Activated T-helper 17 cell treated with anti-CD3 and anti-CD28 coated beads, Interleukin-2, amount 50 U/mL, for 72 hours (primary cell): ENCODE data around the gene OR51B2. TPM values are rescaled to one million over a fixed set of nuclear protein-coding genes. Genes with fewer than 3 reads are reported as not detected.
"Not testable (repeated sequence)": the region's sequence is repeated elsewhere in the genome, so short reads cannot be mapped to it uniquely, and the experiment has no call there.

ENCODE experiments used
- ATAC-seq: fragments of 150-1000 bp; cut with Tn5 transposase; replicated peaks from 2 replicates; pipeline ENCODE4 v1.10.0; 2021; ENCODE audit warnings: mild to moderate bottlenecking, moderate library complexity
- H3K27ac Mint-ChIP-seq: one replicate; pipeline ENCODE4 v1.8.0; 2022; ENCODE audit warnings: mixed read lengths
- H3K27me3 Mint-ChIP-seq: one replicate; pipeline ENCODE4 v1.8.0; 2022; ENCODE audit warnings: mixed read lengths
- H3K36me3 Mint-ChIP-seq: one replicate; pipeline ENCODE4 v1.8.0; 2022; ENCODE audit warnings: low read depth, mild to moderate bottlenecking, mixed read lengths
- H3K4me1 Mint-ChIP-seq: one replicate; pipeline ENCODE4 v1.8.0; 2022; ENCODE audit warnings: mixed read lengths
- H3K4me3 Mint-ChIP-seq: one replicate; pipeline ENCODE4 v1.8.0; 2022; ENCODE audit warnings: mild to moderate bottlenecking, mixed read lengths
- H3K9me3 Mint-ChIP-seq: one replicate; pipeline ENCODE4 v1.8.0; 2022; ENCODE audit warnings: mixed read lengths
- total RNA-seq, 2 donors: library from RNA; stranded (reverse); gene quantifications; one replicate each; pipeline ENCODE4 v1.2.3, GENCODE V29; 2022

Gene OR51B2
- total RNA-seq, 2 donors from 2014 or later: 0.29 TPM; not detected in 1

DNA sequence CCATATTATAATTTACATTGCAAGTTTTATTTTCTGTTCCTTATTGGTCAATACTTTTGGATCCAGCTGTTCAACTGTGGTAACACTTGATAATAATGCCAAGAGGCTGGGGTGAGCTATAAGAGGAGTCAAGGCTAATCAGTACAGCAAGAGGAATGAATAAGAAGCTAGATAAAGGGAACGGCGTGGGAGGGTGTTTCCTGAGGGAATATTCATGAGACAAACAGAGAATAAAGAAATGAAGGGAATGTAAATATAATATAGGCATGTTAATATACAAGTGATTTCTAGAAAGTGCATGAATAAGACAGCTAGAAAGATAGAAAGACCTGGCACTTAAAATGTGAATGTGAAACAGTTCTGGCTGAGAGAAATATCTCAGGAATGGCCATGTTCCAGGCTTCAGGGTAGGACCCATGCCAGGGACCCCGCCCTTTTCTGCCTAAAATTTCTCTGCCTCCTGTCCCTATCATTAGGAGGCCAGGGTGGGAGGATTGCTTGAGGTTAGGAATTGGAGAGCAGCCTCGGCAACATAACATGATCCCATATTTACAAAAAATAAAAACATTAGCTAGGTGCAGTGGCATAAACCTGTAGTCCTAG lies 26.3 kb downstream of the OR51B2 start:
- Mint-ChIP-seq H3K27ac (no peak overlapping the region), H3K9me3 (no peaks in the 10 kb centered on the region), H3K4me1 (no peaks in the 10 kb centered on the region), H3K4me3 (no peak overlapping the region), H3K27me3 (peaks cover 13% of the 10 kb centered on the region), H3K36me3 (no peaks in the 10 kb centered on the region)
- ATAC-seq: no peak

DNA sequence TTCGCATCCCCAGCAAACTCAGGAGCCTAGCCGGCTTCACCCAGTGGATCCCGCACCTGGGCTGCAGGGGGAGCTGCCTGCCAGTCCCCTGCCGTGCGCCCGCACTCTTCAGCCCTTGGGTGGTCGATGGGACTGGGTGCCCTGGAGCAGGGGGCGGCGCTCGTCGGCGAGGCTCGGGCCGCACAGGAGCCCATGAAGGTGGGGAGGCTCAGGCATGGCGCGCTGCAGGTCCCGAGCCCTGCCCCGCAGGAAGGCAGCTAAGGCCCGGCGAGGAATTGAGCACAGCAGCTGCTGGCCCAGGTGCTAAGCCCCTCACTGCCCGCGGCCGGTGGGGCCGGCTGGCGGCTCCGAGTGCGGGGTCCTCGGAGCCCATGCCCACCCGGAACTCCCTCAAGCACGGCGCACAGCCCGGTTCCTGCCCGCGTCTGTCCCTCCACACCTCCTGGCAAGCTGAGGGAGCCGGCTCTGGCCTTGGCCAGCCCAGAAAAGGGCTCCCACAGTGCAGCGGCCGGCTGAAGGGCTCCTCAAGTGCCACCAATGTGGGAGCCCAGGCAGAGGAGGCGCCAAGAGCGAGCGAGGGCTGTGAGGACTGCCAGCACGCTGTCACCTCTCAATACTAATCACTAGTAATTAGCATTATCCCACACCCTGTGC lies 29.6 kb downstream of the OR51B2 start:
- not testable (repeated sequence) for H3K4me3 Mint-ChIP-seq, H3K27ac Mint-ChIP-seq, H3K9me3 Mint-ChIP-seq, H3K36me3 Mint-ChIP-seq, ATAC-seq, H3K4me1 Mint-ChIP-seq, H3K27me3 Mint-ChIP-seq

DNA sequence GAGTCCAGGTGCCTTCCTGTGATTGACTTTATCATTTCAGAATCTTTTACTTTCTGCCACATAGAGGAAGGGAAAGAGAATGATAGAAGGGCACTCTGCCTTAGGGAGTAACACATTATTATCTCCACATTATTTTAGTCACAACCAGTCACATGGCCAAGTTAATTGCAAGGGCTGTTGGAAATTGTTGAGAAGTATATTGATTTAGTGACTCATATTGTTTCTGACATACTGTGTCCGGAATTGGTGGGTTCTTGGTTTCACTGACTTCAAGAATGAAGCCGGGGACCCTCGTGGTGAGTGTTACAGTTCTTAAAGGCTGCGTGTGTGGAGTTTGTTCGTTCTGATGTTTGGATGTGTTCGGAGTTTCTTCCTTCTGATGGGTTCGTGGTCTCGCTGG lies 31.1 kb downstream of the OR51B2 start:
- Mint-ChIP-seq H3K27ac (no peak overlapping the region), H3K27me3 (peaks cover 8% of the 10 kb centered on the region), H3K4me1 (no peaks in the 10 kb centered on the region), H3K9me3 (no peaks in the 10 kb centered on the region), H3K36me3 (no peaks in the 10 kb centered on the region), H3K4me3 (no peak overlapping the region)
- no peak for ATAC-seq

DNA sequence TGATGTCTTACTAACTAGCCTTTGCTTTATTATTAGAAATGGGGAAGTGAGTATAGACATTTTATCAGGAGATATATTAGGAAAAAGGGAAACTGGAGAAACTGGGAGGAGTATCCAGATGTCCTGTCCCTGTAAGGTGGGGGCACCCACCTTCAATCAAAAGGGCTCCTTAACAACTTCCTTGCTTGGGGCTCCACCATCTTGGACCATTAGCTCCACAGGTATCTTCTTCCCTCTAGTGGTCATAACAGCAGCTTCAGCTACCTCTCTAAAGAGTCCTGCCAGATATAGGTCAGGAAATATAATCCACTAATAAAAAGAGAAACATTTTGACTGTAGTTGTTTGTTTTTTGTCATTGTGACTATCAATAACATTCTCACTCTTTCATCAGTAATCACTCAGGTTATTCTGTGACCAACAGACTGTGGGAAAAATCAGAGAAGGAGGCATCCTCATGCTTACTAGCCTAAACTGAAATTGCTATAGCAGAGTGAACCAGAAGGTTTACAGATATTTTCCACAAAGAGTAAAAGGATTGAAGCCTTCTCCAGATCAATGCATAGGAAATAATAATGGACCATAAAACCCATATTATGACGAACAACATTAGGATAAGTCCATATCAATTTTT lies 32.8 kb downstream of the OR51B2 start:
- ATAC-seq: no peak
- no peaks in the 10 kb centered on the region for H3K27me3 Mint-ChIP-seq
- no peaks in the 10 kb centered on the region for H3K36me3 Mint-ChIP-seq
- H3K27ac Mint-ChIP-seq: no peak overlapping the region
- no peaks in the 10 kb centered on the region for H3K4me1 Mint-ChIP-seq
- H3K9me3 Mint-ChIP-seq: no peaks in the 10 kb centered on the region
- no peak overlapping the region for H3K4me3 Mint-ChIP-seq

DNA sequence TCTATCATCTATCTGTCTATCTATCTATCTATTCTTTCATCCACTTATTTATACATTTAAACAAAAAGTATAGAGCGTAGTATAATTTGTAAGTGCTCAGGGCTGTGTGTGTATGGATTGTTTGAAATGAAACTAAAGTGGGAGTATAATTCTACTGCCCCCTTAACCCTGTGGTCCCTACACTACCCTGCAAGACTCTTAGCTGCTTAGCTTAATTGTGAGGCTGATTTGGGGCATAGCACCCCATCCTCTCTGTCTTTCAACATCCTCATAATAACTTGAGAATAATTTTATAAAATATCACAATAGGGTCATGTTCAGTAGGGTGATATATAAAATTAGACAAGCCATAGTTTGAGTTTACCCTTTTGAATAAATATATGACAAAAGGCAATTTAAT lies 34.0 kb downstream of the OR51B2 start:
- Mint-ChIP-seq H3K36me3 (no peaks in the 10 kb centered on the region), H3K4me1 (no peaks in the 10 kb centered on the region), H3K4me3 (no peak overlapping the region), H3K27me3 (peaks cover 3% of the 10 kb centered on the region), H3K27ac (no peak overlapping the region), H3K9me3 (no peaks in the 10 kb centered on the region)
- no peak for ATAC-seq

DNA sequence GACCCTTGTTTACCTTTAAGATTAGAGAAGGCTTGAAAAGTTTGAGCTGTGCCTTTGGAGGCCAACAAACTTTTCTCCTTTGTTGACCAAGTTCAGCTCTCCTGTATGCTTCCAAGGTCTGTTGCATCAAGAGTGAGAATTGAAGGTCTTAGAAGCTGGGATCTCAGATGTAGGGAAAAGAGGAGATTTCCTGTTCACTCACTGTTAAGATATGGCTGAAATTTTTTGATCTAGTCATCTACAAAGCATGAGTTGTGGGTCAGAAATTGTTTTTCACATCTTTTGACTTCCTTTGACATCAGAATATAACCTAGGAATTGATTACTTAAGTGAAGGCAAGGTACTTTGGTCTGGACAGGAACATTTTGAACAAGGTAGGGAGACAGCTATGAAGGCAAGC lies 34.4 kb downstream of the OR51B2 start:
- no peak overlapping the region for H3K4me3 Mint-ChIP-seq
- H3K36me3 Mint-ChIP-seq: no peaks in the 10 kb centered on the region
- no peaks in the 10 kb centered on the region for H3K9me3 Mint-ChIP-seq
- H3K4me1 Mint-ChIP-seq: no peaks in the 10 kb centered on the region
- peaks cover 6% of the 10 kb centered on the region for H3K27me3 Mint-ChIP-seq
- no peak for ATAC-seq
- no peak overlapping the region for H3K27ac Mint-ChIP-seq

DNA sequence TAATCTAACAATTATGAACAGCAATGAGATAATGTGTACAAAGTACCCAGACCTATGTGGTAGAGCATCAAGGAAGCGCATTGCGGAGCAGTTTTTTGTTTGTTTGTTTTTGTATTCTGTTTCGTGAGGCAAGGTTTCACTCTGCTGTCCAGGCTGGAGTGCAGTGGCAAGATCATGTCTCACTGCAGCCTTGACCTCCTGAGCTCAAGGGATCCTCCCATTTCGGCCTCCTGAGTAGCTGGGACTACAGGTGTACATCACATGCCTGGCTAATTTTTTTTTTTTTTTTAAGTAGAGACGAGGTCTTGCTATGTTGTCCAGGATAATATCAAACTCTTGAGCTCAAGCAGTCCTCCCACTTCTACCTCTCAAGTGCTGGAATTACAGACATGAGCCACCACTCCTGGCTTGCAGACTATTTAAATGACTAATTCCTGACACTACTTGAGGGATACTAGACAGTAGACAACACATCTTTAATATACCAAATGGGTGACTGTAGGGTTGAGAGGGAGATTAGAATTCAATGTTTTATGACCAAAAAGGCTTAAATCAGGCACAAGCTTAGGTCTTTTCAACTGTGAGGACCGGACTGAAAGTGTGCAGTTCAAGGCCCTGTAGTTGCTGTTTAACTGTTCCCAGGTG lies 35.1 kb downstream of the OR51B2 start:
- no peaks in the 10 kb centered on the region for H3K36me3 Mint-ChIP-seq
- no peaks in the 10 kb centered on the region for H3K4me1 Mint-ChIP-seq
- no peak for ATAC-seq
- H3K27ac Mint-ChIP-seq: no peak overlapping the region
- no peak overlapping the region for H3K4me3 Mint-ChIP-seq
- peaks cover 6% of the 10 kb centered on the region for H3K27me3 Mint-ChIP-seq
- no peaks in the 10 kb centered on the region for H3K9me3 Mint-ChIP-seq

DNA sequence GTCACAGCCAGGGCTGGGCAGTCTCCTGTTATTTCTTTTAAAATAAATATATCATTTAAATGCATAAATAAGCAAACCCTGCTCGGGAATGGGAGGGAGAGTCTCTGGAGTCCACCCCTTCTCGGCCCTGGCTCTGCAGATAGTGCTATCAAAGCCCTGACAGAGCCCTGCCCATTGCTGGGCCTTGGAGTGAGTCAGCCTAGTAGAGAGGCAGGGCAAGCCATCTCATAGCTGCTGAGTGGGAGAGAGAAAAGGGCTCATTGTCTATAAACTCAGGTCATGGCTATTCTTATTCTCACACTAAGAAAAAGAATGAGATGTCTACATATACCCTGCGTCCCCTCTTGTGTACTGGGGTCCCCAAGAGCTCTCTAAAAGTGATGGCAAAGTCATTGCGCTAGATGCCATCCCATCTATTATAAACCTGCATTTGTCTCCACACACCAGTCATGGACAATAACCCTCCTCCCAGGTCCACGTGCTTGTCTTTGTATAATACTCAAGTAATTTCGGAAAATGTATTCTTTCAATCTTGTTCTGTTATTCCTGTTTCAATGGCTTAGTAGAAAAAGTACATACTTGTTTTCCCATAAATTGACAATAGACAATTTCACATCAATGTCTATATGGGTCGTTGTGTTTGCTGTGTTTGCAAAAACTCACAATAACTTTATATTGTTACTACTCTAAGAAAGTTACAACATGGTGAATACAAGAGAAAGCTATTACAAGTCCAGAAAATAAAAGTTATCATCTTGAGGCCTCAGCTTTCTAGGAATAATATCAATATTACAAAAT lies 35.8 kb downstream of the OR51B2 start:
- H3K27ac Mint-ChIP-seq: no peak overlapping the region

DNA sequence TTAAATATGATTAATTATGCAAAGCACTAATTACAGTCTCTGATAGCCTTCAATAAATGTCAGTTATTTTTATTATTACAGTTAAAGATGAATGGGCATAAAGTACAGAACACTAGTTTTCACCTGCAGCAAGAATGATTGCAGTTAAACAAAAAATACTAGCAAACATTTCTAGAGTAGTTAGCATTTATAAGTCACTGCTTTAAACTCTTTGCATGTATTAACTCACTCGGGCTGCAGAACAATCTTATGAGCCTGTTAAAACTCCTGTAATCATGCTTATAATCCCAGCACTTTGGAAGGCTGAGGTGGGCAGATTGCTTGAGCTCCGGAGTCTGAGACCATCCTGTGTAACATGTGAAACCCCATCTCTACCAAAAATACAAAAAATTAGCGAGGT lies 37.2 kb downstream of the OR51B2 start:
- H3K27me3 Mint-ChIP-seq: peaks cover 6% of the 10 kb centered on the region
- no peak overlapping the region for H3K27ac Mint-ChIP-seq
- H3K4me1 Mint-ChIP-seq: no peaks in the 10 kb centered on the region
- H3K4me3 Mint-ChIP-seq: no peak overlapping the region
- H3K9me3 Mint-ChIP-seq: no peaks in the 10 kb centered on the region
- no peaks in the 10 kb centered on the region for H3K36me3 Mint-ChIP-seq
- ATAC-seq: no peak

More for the DNA sequence above, 35.8 kb downstream of the OR51B2 start:
- Mint-ChIP-seq H3K4me1 (no peaks in the 10 kb centered on the region), H3K36me3 (no peaks in the 10 kb centered on the region), H3K9me3 (no peaks in the 10 kb centered on the region), H3K4me3 (no peak overlapping the region), H3K27me3 (peaks cover 6% of the 10 kb centered on the region)
- ATAC-seq: no peak

DNA sequence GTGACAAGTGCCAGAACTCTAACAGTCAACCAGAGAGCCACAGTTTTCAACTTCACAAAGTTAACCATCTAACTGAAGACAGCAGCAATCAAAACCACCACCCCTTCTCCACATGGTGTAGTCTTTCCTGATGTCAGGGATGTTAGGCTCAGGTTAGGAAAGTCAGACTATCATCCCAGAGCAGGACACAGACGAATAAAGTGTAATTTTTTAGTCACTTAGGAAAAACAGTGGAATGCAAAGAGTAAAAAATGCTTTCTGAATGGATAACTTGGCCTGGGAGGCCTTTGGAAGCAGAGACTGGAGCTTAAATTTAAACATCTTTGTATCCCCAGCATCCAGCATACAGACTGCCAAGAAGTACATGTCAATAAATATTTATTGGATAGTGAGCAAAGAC lies 37.7 kb downstream of the OR51B2 start:
- Mint-ChIP-seq H3K27me3 (peaks cover 6% of the 10 kb centered on the region), H3K27ac (no peak overlapping the region), H3K4me3 (no peak overlapping the region)

DNA sequence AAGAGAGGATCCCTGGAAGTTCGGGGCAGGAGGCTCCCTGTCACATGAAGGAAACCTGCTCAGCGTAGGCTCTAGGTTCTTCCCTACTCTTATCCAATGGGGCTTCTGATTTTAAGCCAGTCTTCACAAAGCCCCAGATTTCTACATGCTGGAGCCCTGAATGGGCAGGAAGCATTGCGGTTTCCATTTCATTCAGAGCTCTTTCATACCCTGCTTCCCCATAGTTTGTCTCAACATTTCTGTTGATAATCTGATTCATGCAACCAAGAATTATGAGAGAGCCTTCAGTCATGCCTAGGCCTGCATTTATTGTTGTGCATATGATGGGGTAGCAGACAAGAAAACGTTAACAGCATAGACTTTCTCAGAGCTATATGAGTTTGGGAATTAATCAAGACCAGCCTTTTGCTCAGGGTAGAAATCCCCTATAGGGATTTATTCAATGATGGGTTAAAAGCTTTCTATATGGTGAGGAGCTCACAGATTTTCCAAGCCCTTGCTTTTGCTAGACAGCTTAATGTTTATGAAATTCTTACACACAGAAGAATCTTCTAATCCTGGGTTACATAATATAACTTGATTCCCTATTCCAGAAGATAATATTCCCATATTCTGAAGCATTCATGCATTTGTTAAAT lies 38.3 kb downstream of the OR51B2 start:
- no peak for ATAC-seq
- no peak overlapping the region for H3K4me3 Mint-ChIP-seq
- no peaks in the 10 kb centered on the region for H3K9me3 Mint-ChIP-seq
- no peaks in the 10 kb centered on the region for H3K4me1 Mint-ChIP-seq
- H3K27ac Mint-ChIP-seq: no peak overlapping the region
- peaks cover 6% of the 10 kb centered on the region for H3K27me3 Mint-ChIP-seq
- H3K36me3 Mint-ChIP-seq: no peaks in the 10 kb centered on the region

More for the DNA sequence above, 37.7 kb downstream of the OR51B2 start:
- Mint-ChIP-seq H3K4me1 (no peaks in the 10 kb centered on the region), H3K9me3 (no peaks in the 10 kb centered on the region), H3K36me3 (no peaks in the 10 kb centered on the region)
- ATAC-seq: no peak

DNA sequence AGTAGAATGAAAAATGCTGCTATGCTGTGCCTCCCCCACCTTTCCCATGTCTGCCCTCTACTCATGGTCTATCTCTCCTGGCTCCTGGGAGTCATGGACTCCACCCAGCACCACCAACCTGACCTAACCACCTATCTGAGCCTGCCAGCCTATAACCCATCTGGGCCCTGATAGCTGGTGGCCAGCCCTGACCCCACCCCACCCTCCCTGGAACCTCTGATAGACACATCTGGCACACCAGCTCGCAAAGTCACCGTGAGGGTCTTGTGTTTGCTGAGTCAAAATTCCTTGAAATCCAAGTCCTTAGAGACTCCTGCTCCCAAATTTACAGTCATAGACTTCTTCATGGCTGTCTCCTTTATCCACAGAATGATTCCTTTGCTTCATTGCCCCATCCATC lies 39.5 kb downstream of the OR51B2 start:
- Mint-ChIP-seq H3K36me3 (no peaks in the 10 kb centered on the region), H3K4me3 (no peak overlapping the region), H3K27ac (no peak overlapping the region), H3K9me3 (no peaks in the 10 kb centered on the region), H3K4me1 (no peaks in the 10 kb centered on the region), H3K27me3 (peaks cover 6% of the 10 kb centered on the region)
- ATAC-seq: no peak

DNA sequence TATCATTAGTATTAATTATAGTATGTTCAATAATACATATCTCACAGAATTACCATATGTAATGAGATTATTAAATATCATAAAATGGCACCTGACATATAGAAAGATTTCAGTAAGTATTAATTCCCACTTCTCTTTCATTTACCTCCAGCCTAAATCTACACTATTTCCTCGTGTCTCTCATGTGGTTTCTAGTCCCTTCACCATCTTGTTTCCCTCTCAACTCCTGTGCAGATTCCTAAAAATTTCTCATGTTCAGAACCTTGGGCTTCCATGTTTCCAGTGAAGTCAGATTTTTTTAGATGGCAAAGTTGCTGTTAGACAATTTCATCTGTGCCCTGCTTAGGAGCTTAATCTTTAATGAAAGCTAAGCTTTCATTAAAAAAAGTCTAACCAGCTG lies 40.2 kb downstream of the OR51B2 start:
- no peaks in the 10 kb centered on the region for H3K9me3 Mint-ChIP-seq
- H3K4me1 Mint-ChIP-seq: no peaks in the 10 kb centered on the region
- no peak overlapping the region for H3K4me3 Mint-ChIP-seq
- no peak for ATAC-seq
- H3K27me3 Mint-ChIP-seq: peaks cover 6% of the 10 kb centered on the region
- no peaks in the 10 kb centered on the region for H3K36me3 Mint-ChIP-seq
- no peak overlapping the region for H3K27ac Mint-ChIP-seq

DNA sequence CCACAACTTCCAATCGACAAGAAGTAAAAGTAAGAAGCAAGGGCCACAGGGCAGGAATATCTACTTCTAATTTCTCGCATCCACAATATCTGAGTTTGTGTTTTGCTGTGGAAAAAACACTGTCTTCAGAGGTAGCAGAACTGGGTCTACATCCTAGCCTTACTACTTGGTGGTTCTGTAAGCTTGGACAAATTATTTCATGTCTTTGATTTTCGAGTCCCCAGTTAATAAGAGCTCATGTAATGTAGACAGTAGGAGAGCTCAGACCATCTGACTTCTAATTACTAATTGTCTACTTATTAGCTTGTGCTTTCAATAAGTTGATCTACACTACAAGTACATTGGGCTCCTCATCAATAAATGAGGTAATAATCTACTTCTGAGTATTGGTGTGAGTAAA lies 41.0 kb downstream of the OR51B2 start:
- no peaks in the 10 kb centered on the region for H3K4me1 Mint-ChIP-seq
- no peak overlapping the region for H3K27ac Mint-ChIP-seq
- H3K4me3 Mint-ChIP-seq: no peak overlapping the region
- ATAC-seq: no peak
- H3K27me3 Mint-ChIP-seq: peaks cover 6% of the 10 kb centered on the region
- no peaks in the 10 kb centered on the region for H3K9me3 Mint-ChIP-seq
- no peaks in the 10 kb centered on the region for H3K36me3 Mint-ChIP-seq
